A673 (cell line): Measurements from ENCODE around the gene EVI5L. TPM values are rescaled to one million over a fixed set of nuclear protein-coding genes. Genes with fewer than 3 reads are reported as not detected.

ENCODE experiments used
- BruUV-seq: library from RNA; stranded (reverse); fragments of 400-500 nt; replicated peaks from 2 replicates; lab custom pipeline; 2021; lab: Mats Ljungman, UMichigan
- CTCF ChIA-PET: fragments of 300-600 bp; sonication (Branson Sonifier 250); formaldehyde crosslinking; loops from one replicate; lab custom pipeline; 2022; ENCODE audit warnings: antibody characterized with exemption; lab: Charles Lee
- POLR2A ChIA-PET: fragments of 300-600 bp; sonication (Branson Sonifier 250); formaldehyde crosslinking; loops from one replicate; lab custom pipeline; 2022; ENCODE audit warnings: antibody characterized with exemption; ENCODE audit not compliant: low non-redundant PET; lab: Charles Lee
- DNase-seq: peaks from one replicate; pipeline ENCODE4 v3.0.0-alpha.2; 2015; ENCODE audit warnings: low spot score
- H3K27ac ChIP-seq: fragments of 200-600 bp; sonication (generic); 2 replicates; pipeline ENCODE4 v1.5.1; 2016; ENCODE audit warnings: mixed run types, low read depth, mild to moderate bottlenecking, mixed read lengths, antibody characterized with exemption, low read length; ENCODE audit not compliant: poor library complexity, severe bottlenecking
- H3K27me3 ChIP-seq: fragments of 200-600 bp; sonication (generic); replicated peaks from 2 replicates; pipeline ENCODE4 v1.6.1; 2017; ENCODE audit warnings: mixed run types, low read depth, mild to moderate bottlenecking, mixed read lengths, antibody characterized with exemption, low read length; ENCODE audit not compliant: insufficient read depth, poor library complexity
- H3K36me3 ChIP-seq: fragments of 200-600 bp; sonication (generic); 2 replicates; pipeline ENCODE4 v1.6.1; 2016; ENCODE audit warnings: mixed run types, mild to moderate bottlenecking, mixed read lengths, antibody characterized with exemption, low read length; ENCODE audit not compliant: insufficient read depth, poor library complexity, severe bottlenecking
- H3K4me1 ChIP-seq: fragments of 200-600 bp; sonication (generic); 2 replicates; pipeline ENCODE4 v1.6.1; 2017; ENCODE audit warnings: mixed run types, mild to moderate bottlenecking, mixed read lengths, antibody characterized with exemption, low read length; ENCODE audit not compliant: insufficient read depth, poor library complexity, severe bottlenecking
- H3K4me3 ChIP-seq: fragments of 200-600 bp; sonication (generic); 2 replicates; pipeline ENCODE4 v1.5.1; 2016; ENCODE audit warnings: low read depth, mixed run types, mild to moderate bottlenecking, mixed read lengths, low read length; ENCODE audit not compliant: poor library complexity, severe bottlenecking
- H3K9me3 ChIP-seq: fragments of 200-600 bp; sonication (generic); 2 replicates; pipeline ENCODE4 v1.6.1; 2016; ENCODE audit warnings: mixed run types, low read depth, mild to moderate bottlenecking, mixed read lengths, antibody characterized with exemption, low read length; ENCODE audit not compliant: poor library complexity, severe bottlenecking
- EZH2 ChIP-seq: fragments of 200-600 bp; sonication (generic); IDR thresholded peaks from 2 replicates; pipeline ENCODE4 v1.6.1; 2017; ENCODE audit warnings: borderline replicate concordance, low read depth, mild to moderate bottlenecking, mixed read lengths, antibody characterized with exemption, low read length; ENCODE audit not compliant: poor library complexity, severe bottlenecking
- intact Hi-C: fragments of 100-400 bp; cut with micrococcal nuclease; formaldehyde crosslinking; loops from one replicate; pipeline ENCODE4 v1.10.0; 2022; ENCODE audit not compliant: unreplicated experiment
- total RNA-seq: library from RNA; stranded (reverse); gene quantifications from 2 replicates; pipeline ENCODE4 v1.2.3, GENCODE V29; 2021
- TF ChIP-seq, protein P1 (sequence below): fragments of 300-800, 200-600 bp; sonication (generic); conservative IDR thresholded peaks from 2 replicates; pipeline ENCODE4 v1.5.1; 2017; ENCODE audit warnings: low read depth, mild to moderate bottlenecking, antibody characterized with exemption, low read length, moderate library complexity, mixed read lengths

The EVI5L gene
- total RNA-seq, 1 experiment from 2014 or later, result 4.8 TPM

DNA sequence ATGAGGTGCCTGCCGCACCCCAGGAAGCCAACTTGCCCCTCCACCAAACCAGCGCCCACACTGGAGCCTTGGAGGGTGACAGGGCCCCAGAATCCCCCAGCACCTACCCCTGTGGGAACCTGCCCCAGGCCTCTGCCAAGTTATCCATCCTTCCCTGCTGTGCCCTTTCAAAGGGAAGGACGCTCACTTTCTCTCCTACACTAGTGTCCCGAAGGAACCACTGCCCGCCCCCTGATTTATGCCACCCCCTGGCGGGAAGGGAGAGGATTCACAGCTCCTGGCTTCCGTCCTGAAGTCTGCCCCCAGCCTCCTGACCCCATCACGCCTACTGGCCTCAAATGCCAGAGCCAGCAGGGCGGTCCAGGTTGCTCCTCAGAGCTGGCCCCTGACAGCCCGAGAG lies 1.4 kb downstream of the EVI5L start:
- Histone ChIP-seq H3K36me3 (no peaks in the 10 kb centered on the region), H3K4me1 (peaks cover 9% of the 10 kb centered on the region), H3K27ac (no peak overlapping the region), H3K4me3 (no peak overlapping the region), H3K27me3 (no peaks in the 10 kb centered on the region), H3K9me3 (no peaks in the 10 kb centered on the region)
- no TSS peak for BruUV-seq
- peak; percentile 26 for DNase-seq
- TF ChIP-seq EZH2, result no peak
- TF ChIP-seq, protein P1, sequence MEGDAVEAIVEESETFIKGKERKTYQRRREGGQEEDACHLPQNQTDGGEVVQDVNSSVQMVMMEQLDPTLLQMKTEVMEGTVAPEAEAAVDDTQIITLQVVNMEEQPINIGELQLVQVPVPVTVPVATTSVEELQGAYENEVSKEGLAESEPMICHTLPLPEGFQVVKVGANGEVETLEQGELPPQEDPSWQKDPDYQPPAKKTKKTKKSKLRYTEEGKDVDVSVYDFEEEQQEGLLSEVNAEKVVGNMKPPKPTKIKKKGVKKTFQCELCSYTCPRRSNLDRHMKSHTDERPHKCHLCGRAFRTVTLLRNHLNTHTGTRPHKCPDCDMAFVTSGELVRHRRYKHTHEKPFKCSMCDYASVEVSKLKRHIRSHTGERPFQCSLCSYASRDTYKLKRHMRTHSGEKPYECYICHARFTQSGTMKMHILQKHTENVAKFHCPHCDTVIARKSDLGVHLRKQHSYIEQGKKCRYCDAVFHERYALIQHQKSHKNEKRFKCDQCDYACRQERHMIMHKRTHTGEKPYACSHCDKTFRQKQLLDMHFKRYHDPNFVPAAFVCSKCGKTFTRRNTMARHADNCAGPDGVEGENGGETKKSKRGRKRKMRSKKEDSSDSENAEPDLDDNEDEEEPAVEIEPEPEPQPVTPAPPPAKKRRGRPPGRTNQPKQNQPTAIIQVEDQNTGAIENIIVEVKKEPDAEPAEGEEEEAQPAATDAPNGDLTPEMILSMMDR, result no peak
- ChIA-PET CTCF (no interaction called here), POLR2A (no interaction called here)
- intact Hi-C loops, result no loop called here

DNA sequence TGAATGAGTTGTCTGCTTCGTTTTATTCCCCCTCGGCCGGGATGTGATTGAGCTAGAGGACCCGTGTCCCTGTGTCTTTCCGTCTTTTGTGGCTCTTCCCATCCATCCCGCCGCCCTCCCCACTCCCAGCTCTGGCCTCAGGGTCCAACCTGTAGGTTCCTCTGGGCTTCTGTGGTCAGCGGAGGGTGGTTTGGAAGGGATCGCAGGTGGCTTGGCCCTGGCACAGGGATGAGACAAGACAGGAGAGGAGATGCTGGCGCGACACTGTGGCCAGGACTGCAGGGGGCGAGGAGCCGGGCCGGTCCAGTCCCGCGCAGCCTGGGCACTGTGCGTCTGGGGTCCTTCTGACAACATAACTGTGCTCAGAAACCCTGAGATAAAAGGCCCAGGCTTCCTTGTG lies 2.0 kb downstream of the EVI5L start:
- Histone ChIP-seq H3K27ac (no peak overlapping the region), H3K27me3 (no peaks in the 10 kb centered on the region), H3K36me3 (no peaks in the 10 kb centered on the region), H3K9me3 (no peaks in the 10 kb centered on the region), H3K4me1 (peaks cover 9% of the 10 kb centered on the region), H3K4me3 (no peak overlapping the region)
- CTCF ChIA-PET, result no interaction called here
- POLR2A ChIA-PET, result no interaction called here
- intact Hi-C loops, result no loop called here
- no TSS peak for BruUV-seq
- no peak for DNase-seq
- TF ChIP-seq, protein P1, result no peak
- no peak for TF ChIP-seq EZH2

DNA sequence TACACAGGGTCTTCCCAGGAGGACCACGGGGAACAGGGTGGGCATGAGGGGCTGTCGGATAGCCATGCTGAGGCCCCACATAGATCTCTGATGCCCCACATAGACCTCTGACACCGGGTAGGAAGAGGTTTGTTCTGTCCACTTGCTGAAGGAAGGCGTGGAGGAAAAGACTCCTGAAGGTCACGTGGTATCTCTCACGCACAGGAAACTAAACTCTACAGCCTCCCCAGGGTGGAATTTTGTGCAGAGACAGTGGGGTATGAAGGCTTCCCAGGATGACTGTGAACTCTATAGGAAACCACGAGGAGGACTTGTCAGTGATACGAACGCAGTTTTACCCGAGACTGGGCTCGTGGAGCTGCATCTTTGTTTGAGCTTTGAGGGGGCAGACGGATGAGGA lies 2.8 kb downstream of the EVI5L start:
- ChIA-PET CTCF (no interaction called here), POLR2A (no interaction called here)
- Histone ChIP-seq H3K4me3 (no peak overlapping the region), H3K27ac (no peak overlapping the region), H3K9me3 (no peaks in the 10 kb centered on the region), H3K27me3 (no peaks in the 10 kb centered on the region), H3K36me3 (no peaks in the 10 kb centered on the region), H3K4me1 (peaks cover 9% of the 10 kb centered on the region)
- no peak for DNase-seq
- BruUV-seq, result no TSS peak
- intact Hi-C loops, result no loop called here
- TF ChIP-seq, protein P1, result no peak
- TF ChIP-seq EZH2, result no peak
